Measurements from ENCODE around the gene FAM151A. TPM values are rescaled to one million over a fixed set of nuclear protein-coding genes. Genes with fewer than 3 reads are reported as not detected.
A peak's percentile ranks its signal among the peaks of the same experiment; 100 is the strongest.

FAM151A gene
- total and polyA plus RNA-seq, 12 donors = 0.39 to 2.9 (median 0.94) TPM; not detected in 1

DNA sequence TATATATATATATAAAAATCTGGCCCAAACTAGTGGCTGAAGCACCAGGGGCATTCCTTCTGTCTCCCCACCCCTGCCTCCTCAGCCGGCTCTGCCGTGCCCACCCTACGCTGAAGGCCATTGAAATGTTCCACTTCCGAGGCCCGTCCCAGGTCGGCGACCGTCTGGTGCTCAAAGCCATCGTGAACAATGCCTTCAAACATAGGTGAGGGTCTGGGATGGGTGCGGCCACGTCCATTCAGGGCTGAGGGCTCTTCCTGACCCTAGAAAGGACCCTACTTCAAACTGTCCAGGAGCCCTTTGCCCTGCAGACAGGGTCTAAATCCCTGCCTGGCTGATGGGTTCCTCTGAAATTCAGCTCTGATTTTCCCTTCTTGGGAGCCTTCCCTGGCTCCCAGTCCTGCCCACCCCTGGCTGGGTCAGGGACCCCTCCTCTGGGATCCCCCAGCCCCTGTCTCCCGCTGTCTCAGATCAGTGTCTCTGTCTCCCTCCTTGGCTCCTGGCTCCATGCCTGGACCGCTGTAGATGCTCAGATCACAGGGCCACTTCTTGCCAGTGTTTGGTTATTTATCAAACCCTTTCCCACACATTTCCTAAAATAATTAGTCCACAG lies 24.0 kb downstream of the FAM151A start:
- peaks cover 0 to 82% (median 9%) of the 10 kb centered on the region in 9 donors for H3K36me3 ChIP-seq
- no peak overlapping the region for H3K4me3 ChIP-seq
- H3K4me1 ChIP-seq = peaks cover 0 to 39% (median 0%) of the 10 kb centered on the region in 9 donors
- no peaks in the 10 kb centered on the region for H3K27me3 ChIP-seq
- 75 to 83% methylated on average over 13 of the region's 13 CpGs for WGBS, 2 donors
- no peaks in the 10 kb centered on the region for H3K9me3 ChIP-seq
- peak overlapping the region in 2 of 10 donors; percentile 3 to 60 for H3K27ac ChIP-seq
- DNase-seq = no peak
- no peak for ATAC-seq
- intact Hi-C loops (cut with DNase I) = no loop called here
- TF ChIP-seq CTCF (IDR thresholded peaks at IDR 0.05) = no peak

DNA sequence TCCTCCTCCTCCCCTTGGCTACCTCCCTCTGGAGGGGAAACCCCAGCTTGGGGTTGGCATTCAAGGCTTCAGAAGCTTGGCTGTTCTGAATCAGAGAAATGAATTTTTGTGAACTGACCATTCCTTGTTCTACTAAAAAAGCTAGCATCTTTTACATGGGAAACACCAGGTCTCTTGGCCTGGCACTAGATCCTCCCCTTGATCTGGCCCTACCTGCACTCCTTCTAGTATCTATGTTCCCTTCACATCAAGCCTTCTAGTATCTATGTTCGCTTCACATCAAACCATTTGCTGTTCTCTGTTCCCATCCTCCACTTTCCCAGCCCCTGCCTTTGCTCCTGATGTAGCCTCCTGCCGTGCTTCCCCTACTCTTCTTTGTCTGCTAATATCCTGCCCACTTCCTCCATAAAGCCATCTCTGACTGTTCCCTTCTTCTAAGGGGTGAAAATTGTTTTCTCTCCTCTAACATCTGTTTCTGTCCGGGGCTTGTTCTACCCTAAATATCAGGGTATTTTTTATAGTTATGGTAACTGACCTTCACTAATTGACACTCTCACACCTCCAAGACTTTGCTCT lies 25.8 kb downstream of the FAM151A start:
- no peak for TF ChIP-seq CTCF (IDR thresholded peaks at IDR 0.05)
- Histone ChIP-seq H3K36me3 (peaks cover 0 to 72% (median 9%) of the 10 kb centered on the region in 9 donors), H3K27ac (no peak overlapping the region), H3K27me3 (no peaks in the 10 kb centered on the region), H3K4me1 (peaks cover 0 to 42% (median 0%) of the 10 kb centered on the region in 9 donors), H3K4me3 (no peak overlapping the region), H3K9me3 (no peaks in the 10 kb centered on the region)
- intact Hi-C loops (cut with DNase I) = no loop called here
- DNase-seq (no peak), ATAC-seq (no peak)
- 74 to 81% methylated on average over 3 of the region's 3 CpGs for WGBS, 2 donors

DNA sequence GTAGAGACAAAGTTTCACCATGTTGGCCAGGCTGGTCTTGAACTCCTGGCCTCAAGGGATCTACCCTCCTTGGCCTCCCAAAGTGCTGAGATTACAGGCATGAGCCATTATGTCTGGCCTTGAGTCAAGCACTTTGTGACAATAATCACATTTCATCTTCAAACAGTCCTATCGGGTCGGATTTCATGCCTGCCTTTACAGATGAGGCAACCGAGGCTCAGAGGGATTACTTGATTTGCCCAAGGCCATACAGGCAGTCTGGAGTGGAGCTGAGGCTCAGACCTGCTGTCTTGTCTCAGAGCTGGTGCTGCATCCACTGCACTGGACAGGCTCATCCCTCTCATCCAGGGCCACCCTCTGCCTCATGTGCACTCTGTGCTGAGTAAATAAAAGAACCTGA lies 26.6 kb downstream of the FAM151A start:
- 80 to 84% methylated on average over 3 of the region's 3 CpGs for WGBS, 2 donors
- Histone ChIP-seq H3K9me3 (no peaks in the 10 kb centered on the region), H3K36me3 (peaks cover 0 to 71% (median 9%) of the 10 kb centered on the region in 9 donors), H3K4me1 (peaks cover 0 to 42% (median 0%) of the 10 kb centered on the region in 9 donors), H3K4me3 (no peak overlapping the region), H3K27me3 (no peaks in the 10 kb centered on the region), H3K27ac (no peak overlapping the region)
- no peak for TF ChIP-seq CTCF (IDR thresholded peaks at IDR 0.05)
- intact Hi-C loops (cut with DNase I) = no loop called here
- DNase-seq = no peak
- ATAC-seq = no peak

DNA sequence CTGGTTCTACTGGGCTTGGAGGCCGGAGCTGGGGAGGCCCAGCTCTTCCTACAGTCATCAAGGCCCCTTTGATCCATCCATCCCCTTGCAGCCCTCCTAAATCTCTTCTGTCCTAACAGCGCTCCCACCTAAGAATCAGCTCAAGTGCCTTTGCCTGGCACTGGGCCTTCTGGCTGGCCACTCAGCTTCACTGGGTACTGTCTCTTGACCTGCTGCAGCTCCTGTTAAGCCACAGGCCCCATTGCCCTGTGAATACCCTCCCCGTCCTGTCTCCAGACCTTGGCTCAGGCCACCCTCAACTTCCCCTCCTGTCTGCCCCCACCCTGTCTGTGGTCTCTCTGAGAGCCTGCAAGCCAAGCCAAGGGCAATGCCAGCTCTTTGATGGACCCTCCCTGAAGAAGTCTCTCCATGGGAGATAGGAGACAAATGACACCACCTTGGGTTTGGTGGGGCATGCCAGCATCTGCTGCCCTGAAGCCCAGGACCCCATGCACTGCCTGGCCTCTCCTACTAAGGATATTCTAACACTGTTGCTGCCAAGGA lies 27.3 kb downstream of the FAM151A start:
- DNase-seq = no peak
- Histone ChIP-seq H3K36me3 (peaks cover 0 to 72% (median 9%) of the 10 kb centered on the region in 9 donors), H3K9me3 (no peaks in the 10 kb centered on the region), H3K27me3 (no peaks in the 10 kb centered on the region), H3K4me1 (peaks cover 0 to 35% (median 0%) of the 10 kb centered on the region in 9 donors), H3K4me3 (no peak overlapping the region), H3K27ac (peak overlapping the region in 5 of 10 donors; percentile 22 to 48 (median 35))
- TF ChIP-seq CTCF (IDR thresholded peaks at IDR 0.05) = no peak
- peak in 5 of 8 donors; percentile 27 to 52 (median 39) for ATAC-seq
- intact Hi-C loops (cut with DNase I) = no loop called here
- WGBS, 2 donors = 62 to 74% methylated on average over 3 of the region's 3 CpGs

Measured in heart right ventricle (tissue), 16 donors.